ENCODE measurements around the gene SARS1.

GRCh38 chr1:109255678-109256077, 42.0 kb downstream of the SARS1 start:
- no peak for TF ChIP-seq CTCF (IDR thresholded peaks at IDR 0.05)
- no peak for TF ChIP-seq POLR2A (IDR thresholded peaks at IDR 0.05)
- no peak for TF ChIP-seq POLR2AphosphoS5 (IDR thresholded peaks at IDR 0.05)

Measured in prostate gland (tissue), 2 donors.